ENCODE measurements around the gene NDUFC2.
"Not testable (repeated sequence)": the region's sequence is repeated elsewhere in the genome, so short reads cannot be mapped to it uniquely, and the experiment has no call there.

Gene NDUFC2

GRCh38 chr11:78097666-78098385 is 18.2 kb upstream of the NDUFC2 start:
- Histone ChIP-seq H3K27me3 (ENCODE audit: control insufficient read depth, insufficient read depth, low read length) (no peaks in the 10 kb centered on the region), H3K9ac (ENCODE audit: low read length) (no peak overlapping the region), H3K36me3 (ENCODE audit: control insufficient read depth, low read depth, low read length) (peaks cover 41% of the 10 kb centered on the region), H3K27ac (ENCODE audit: low read length) (no peak overlapping the region), H3K4me1 (ENCODE audit: control insufficient read depth, low read depth, low read length) (no peaks in the 10 kb centered on the region), H3K4me3 (ENCODE audit: low read length) (no peak overlapping the region), H3K9me3 (ENCODE audit: control insufficient read depth, low read depth, low read length) (no peaks in the 10 kb centered on the region)

DNA sequence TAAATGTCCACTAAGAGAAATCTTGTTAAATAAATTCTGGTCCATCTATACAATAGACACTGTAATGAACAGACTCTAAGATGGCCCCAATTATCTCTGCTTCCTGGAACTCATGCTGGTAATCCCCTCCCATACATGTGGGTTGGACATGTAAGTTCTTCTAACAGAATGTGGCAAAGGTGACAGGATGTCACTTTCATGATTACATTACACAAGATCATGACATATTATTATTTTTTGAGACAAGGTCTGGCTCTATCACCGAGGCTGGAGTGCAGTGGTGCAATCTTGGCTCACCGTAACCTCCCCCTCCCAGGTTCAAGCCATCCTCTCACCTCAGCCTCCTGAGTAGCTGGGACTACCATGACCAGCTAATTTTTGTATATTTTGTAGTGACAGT is 14.6 kb upstream of the NDUFC2 start:
- Histone ChIP-seq H3K4me1 (ENCODE audit: control insufficient read depth, low read depth, low read length) (no peaks in the 10 kb centered on the region), H3K27ac (ENCODE audit: low read length) (no peak overlapping the region), H3K4me3 (ENCODE audit: low read length) (no peak overlapping the region), H3K9me3 (ENCODE audit: control insufficient read depth, low read depth, low read length) (no peaks in the 10 kb centered on the region), H3K9ac (ENCODE audit: low read length) (no peak overlapping the region), H3K36me3 (ENCODE audit: control insufficient read depth, low read depth, low read length) (peaks cover 15% of the 10 kb centered on the region), H3K27me3 (ENCODE audit: control insufficient read depth, insufficient read depth, low read length) (no peaks in the 10 kb centered on the region)

GRCh38 chr11:78086521-78087074 is 6.9 kb upstream of the NDUFC2 start:
- not testable (repeated sequence) for H3K4me1 ChIP-seq (ENCODE audit: control insufficient read depth, low read depth, low read length); H3K9ac ChIP-seq (ENCODE audit: low read length); H3K27me3 ChIP-seq (ENCODE audit: control insufficient read depth, insufficient read depth, low read length); H3K9me3 ChIP-seq (ENCODE audit: control insufficient read depth, low read depth, low read length); H3K36me3 ChIP-seq (ENCODE audit: control insufficient read depth, low read depth, low read length); H3K4me3 ChIP-seq (ENCODE audit: low read length); H3K27ac ChIP-seq (ENCODE audit: low read length)

DNA sequence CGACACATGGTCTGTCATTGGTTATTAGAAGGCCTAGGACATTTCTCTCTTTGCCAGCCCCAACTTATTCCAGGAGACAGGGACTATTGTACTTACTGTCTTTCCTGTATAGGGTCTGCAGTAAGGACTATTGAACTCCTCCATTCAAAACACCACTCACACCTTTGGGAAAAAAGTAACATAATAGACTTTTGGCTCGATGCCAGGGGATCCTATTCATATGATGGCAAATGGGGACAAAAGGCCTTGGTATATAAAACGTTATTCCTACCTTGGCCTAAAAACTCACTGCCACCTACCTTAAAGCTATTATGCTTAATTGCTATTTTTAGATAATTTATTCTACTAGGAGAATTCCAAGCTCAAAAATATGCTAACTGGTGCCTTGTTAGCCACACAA is 6.3 kb upstream of the NDUFC2 start:
- H3K9ac ChIP-seq (ENCODE audit: low read length) = no peak overlapping the region
- no peaks in the 10 kb centered on the region for H3K9me3 ChIP-seq (ENCODE audit: control insufficient read depth, low read depth, low read length)
- H3K4me1 ChIP-seq (ENCODE audit: control insufficient read depth, low read depth, low read length) = no peaks in the 10 kb centered on the region
- no peak overlapping the region for H3K27ac ChIP-seq (ENCODE audit: low read length)
- no peaks in the 10 kb centered on the region for H3K36me3 ChIP-seq (ENCODE audit: control insufficient read depth, low read depth, low read length)
- no peak overlapping the region for H3K4me3 ChIP-seq (ENCODE audit: low read length)
- H3K27me3 ChIP-seq (ENCODE audit: control insufficient read depth, insufficient read depth, low read length) = no peaks in the 10 kb centered on the region

DNA sequence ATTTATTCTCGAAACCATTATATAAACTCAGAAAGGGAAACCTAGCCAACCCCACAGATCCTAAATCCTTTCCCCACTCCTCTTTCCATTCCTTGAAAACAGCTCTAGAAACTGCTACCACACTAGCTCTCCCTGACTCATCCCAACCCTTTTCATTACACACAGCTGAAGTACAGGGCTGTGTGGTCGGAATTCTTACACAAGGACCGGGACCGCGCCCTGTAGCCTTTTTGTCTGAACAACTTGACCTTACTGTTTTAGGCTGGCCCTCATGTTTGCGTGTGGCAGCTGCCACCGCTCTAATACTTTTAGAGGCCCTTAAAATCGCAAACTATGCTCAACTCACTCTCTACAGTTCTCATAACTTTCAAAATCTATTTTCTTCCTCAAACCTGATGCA is 4.8 kb upstream of the NDUFC2 start:
- not testable (repeated sequence) for H3K27ac ChIP-seq (ENCODE audit: low read length); H3K27me3 ChIP-seq (ENCODE audit: control insufficient read depth, insufficient read depth, low read length); H3K4me1 ChIP-seq (ENCODE audit: control insufficient read depth, low read depth, low read length); H3K36me3 ChIP-seq (ENCODE audit: control insufficient read depth, low read depth, low read length); H3K9ac ChIP-seq (ENCODE audit: low read length); H3K4me3 ChIP-seq (ENCODE audit: low read length); H3K9me3 ChIP-seq (ENCODE audit: control insufficient read depth, low read depth, low read length)

GRCh38 chr11:78083021-78083420 is 3.4 kb upstream of the NDUFC2 start:
- Histone ChIP-seq H3K4me1 (ENCODE audit: control insufficient read depth, low read depth, low read length) (peaks cover 4% of the 10 kb centered on the region), H3K36me3 (ENCODE audit: control insufficient read depth, low read depth, low read length) (no peaks in the 10 kb centered on the region), H3K4me3 (ENCODE audit: low read length) (no peak overlapping the region), H3K27ac (ENCODE audit: low read length) (no peak overlapping the region), H3K9ac (ENCODE audit: low read length) (no peak overlapping the region), H3K27me3 (ENCODE audit: control insufficient read depth, insufficient read depth, low read length) (no peaks in the 10 kb centered on the region), H3K9me3 (ENCODE audit: control insufficient read depth, low read depth, low read length) (no peaks in the 10 kb centered on the region)

- Histone ChIP-seq H3K27ac (ENCODE audit: low read length) (no peak overlapping the region), H3K27me3 (ENCODE audit: control insufficient read depth, insufficient read depth, low read length) (no peaks in the 10 kb centered on the region), H3K4me1 (ENCODE audit: control insufficient read depth, low read depth, low read length) (peaks cover 7% of the 10 kb centered on the region), H3K9ac (ENCODE audit: low read length) (no peak overlapping the region), H3K9me3 (ENCODE audit: control insufficient read depth, low read depth, low read length) (no peaks in the 10 kb centered on the region), H3K4me3 (ENCODE audit: low read length) (no peak overlapping the region), H3K36me3 (ENCODE audit: control insufficient read depth, low read depth, low read length) (no peaks in the 10 kb centered on the region)
These were observed 2.5 kb upstream of the NDUFC2 start for GRCh38 chr11:78082146-78082545.

GRCh38 chr11:78081583-78081982 is 1.9 kb upstream of the NDUFC2 start:
- Histone ChIP-seq H3K27ac (ENCODE audit: low read length) (no peak overlapping the region), H3K4me3 (ENCODE audit: low read length) (no peak overlapping the region)

GRCh38 chr11:78080818-78081495 is 1.3 kb upstream of the NDUFC2 start:
- no peak overlapping the region for H3K4me3 ChIP-seq (ENCODE audit: low read length)
- H3K9me3 ChIP-seq (ENCODE audit: control insufficient read depth, low read depth, low read length) = no peaks in the 10 kb centered on the region
- no peak overlapping the region for H3K27ac ChIP-seq (ENCODE audit: low read length)
- no peak overlapping the region for H3K9ac ChIP-seq (ENCODE audit: low read length)
- peaks cover 7% of the 10 kb centered on the region for H3K4me1 ChIP-seq (ENCODE audit: control insufficient read depth, low read depth, low read length)
- no peaks in the 10 kb centered on the region for H3K27me3 ChIP-seq (ENCODE audit: control insufficient read depth, insufficient read depth, low read length)
- H3K36me3 ChIP-seq (ENCODE audit: control insufficient read depth, low read depth, low read length) = no peaks in the 10 kb centered on the region

More at GRCh38 chr11:78081583-78081982, 1.9 kb upstream of the NDUFC2 start:
- Histone ChIP-seq H3K36me3 (ENCODE audit: control insufficient read depth, low read depth, low read length) (no peaks in the 10 kb centered on the region), H3K27me3 (ENCODE audit: control insufficient read depth, insufficient read depth, low read length) (no peaks in the 10 kb centered on the region), H3K9ac (ENCODE audit: low read length) (no peak overlapping the region), H3K4me1 (ENCODE audit: control insufficient read depth, low read depth, low read length) (peaks cover 7% of the 10 kb centered on the region), H3K9me3 (ENCODE audit: control insufficient read depth, low read depth, low read length) (no peaks in the 10 kb centered on the region)

- peak overlapping the region; percentile 90 for H3K4me3 ChIP-seq (ENCODE audit: low read length)
- peaks cover 7% of the 10 kb centered on the region for H3K4me1 ChIP-seq (ENCODE audit: control insufficient read depth, low read depth, low read length)
- H3K9me3 ChIP-seq (ENCODE audit: control insufficient read depth, low read depth, low read length) = no peaks in the 10 kb centered on the region
- H3K9ac ChIP-seq (ENCODE audit: low read length) = peak overlapping the region; percentile 85
- H3K27ac ChIP-seq (ENCODE audit: low read length) = peak overlapping the region; percentile 49
- no peaks in the 10 kb centered on the region for H3K27me3 ChIP-seq (ENCODE audit: control insufficient read depth, insufficient read depth, low read length)
- no peaks in the 10 kb centered on the region for H3K36me3 ChIP-seq (ENCODE audit: control insufficient read depth, low read depth, low read length)
These were observed 589 bp upstream of the NDUFC2 start for GRCh38 chr11:78080084-78080817.

DNA sequence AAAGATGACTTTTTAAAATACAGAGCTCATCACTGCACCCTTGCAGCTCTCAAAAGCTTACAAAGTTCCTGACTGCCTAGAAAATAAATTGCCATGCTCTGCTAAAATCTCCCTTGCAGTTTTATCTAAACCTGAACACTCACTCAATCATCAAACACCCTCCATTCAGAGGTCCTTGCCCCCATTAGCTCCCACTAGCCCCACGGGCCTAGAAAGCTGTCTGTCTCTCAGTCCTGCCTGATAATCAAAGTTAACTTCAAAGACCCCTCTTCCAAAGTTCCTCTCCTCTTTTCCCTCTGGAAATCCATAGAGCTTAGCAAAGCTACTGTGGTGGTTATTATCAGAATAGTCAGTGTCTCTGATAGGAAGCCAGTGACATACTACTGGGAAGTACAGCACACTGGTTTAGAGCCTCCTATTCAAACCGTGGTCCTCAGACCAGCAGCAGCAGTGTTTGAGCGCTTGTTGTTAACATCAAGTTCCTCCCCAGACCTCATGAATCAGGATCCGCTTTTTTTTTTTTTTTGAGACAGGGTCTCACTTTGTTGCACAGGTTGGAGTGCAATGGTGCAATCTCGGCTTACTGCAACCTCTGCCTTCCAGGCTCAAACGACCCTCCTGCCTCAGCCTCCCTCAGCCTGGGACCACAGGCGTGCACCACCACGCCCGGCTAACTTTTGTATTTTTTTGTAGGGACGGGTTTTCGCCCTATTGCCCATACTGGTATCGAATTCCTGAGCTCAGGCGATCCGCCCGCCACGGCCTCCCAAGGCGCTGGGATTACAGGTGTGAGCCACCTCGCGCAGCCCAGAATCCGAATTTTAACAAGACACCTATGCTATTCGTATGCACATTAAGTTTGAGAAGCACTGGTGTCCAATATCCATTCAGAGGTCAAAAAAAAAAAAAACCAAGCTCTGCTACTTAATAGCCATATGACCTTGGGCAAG is 1.2 kb downstream of the NDUFC2 start:
- Histone ChIP-seq H3K4me1 (ENCODE audit: control insufficient read depth, low read depth, low read length) (peaks cover 7% of the 10 kb centered on the region), H3K27ac (ENCODE audit: low read length) (no peak overlapping the region), H3K4me3 (ENCODE audit: low read length) (peak overlapping the region; percentile 90), H3K36me3 (ENCODE audit: control insufficient read depth, low read depth, low read length) (no peaks in the 10 kb centered on the region), H3K9ac (ENCODE audit: low read length) (peak overlapping the region; percentile 85), H3K27me3 (ENCODE audit: control insufficient read depth, insufficient read depth, low read length) (no peaks in the 10 kb centered on the region), H3K9me3 (ENCODE audit: control insufficient read depth, low read depth, low read length) (no peaks in the 10 kb centered on the region)
